Islet precursor cell (in vitro differentiated cells): ENCODE measurements around the gene SPTSSA.
A peak's percentile ranks its signal among the peaks of the same experiment; 100 is the strongest.
"Not testable (repeated sequence)": the region's sequence is repeated elsewhere in the genome, so short reads cannot be mapped to it uniquely, and the experiment has no call there.

ENCODE experiments used
- DNase-seq: peaks from one replicate; pipeline ENCODE4 v3.0.0-alpha.2; 2018

SPTSSA gene

GRCh38 chr14:34470319-34470718, 8.3 kb upstream of the SPTSSA start:
- no peak for DNase-seq

GRCh38 chr14:34466691-34467090, 4.7 kb upstream of the SPTSSA start:
- no peak for DNase-seq

- DNase-seq: no peak
Observed at GRCh38 chr14:34465069-34465859, 3.2 kb upstream of the SPTSSA start.

- DNase-seq: no peak
Observed at GRCh38 chr14:34463598-34463961, 1.5 kb upstream of the SPTSSA start.

- DNase-seq: peak; percentile 84
Observed at GRCh38 chr14:34461334-34462131, 507 bp downstream of the SPTSSA start.

GRCh38 chr14:34460841-34461240, 1.2 kb downstream of the SPTSSA start:
- DNase-seq: no peak

GRCh38 chr14:34460295-34460694, 1.7 kb downstream of the SPTSSA start:
- no peak for DNase-seq

GRCh38 chr14:34457186-34457585, 4.9 kb downstream of the SPTSSA start:
- no peak for DNase-seq

GRCh38 chr14:34453226-34453625, 8.8 kb downstream of the SPTSSA start:
- DNase-seq: no peak

- DNase-seq: no peak
Observed at GRCh38 chr14:34452258-34452822, 9.7 kb downstream of the SPTSSA start.

GRCh38 chr14:34450958-34451357, 11.1 kb downstream of the SPTSSA start:
- DNase-seq: no peak

- DNase-seq: no peak
Observed at GRCh38 chr14:34450542-34450915, 11.5 kb downstream of the SPTSSA start.

- no peak for DNase-seq
Observed at GRCh38 chr14:34449819-34450541, 12.1 kb downstream of the SPTSSA start.

- no peak for DNase-seq
Observed at GRCh38 chr14:34439090-34439489, 22.9 kb downstream of the SPTSSA start.

- no peak for DNase-seq
Observed at GRCh38 chr14:34438438-34438837, 23.6 kb downstream of the SPTSSA start.

- DNase-seq: no peak
Observed at GRCh38 chr14:34437729-34438080, 24.3 kb downstream of the SPTSSA start.

- no peak for DNase-seq
Observed at GRCh38 chr14:34436960-34437728, 24.9 kb downstream of the SPTSSA start.

- DNase-seq: no peak
Observed at GRCh38 chr14:34436118-34436905, 25.7 kb downstream of the SPTSSA start.

GRCh38 chr14:34433957-34434356, 28.1 kb downstream of the SPTSSA start:
- DNase-seq: no peak

- not testable (repeated sequence) for DNase-seq
Observed at GRCh38 chr14:34428102-34428466, 34.0 kb downstream of the SPTSSA start.
